IMR-90 (cell line): ENCODE measurements around the gene CLDN10. TPM values are rescaled to one million over a fixed set of nuclear protein-coding genes. Genes with fewer than 3 reads are reported as not detected.

Experiments
- ATAC-seq: fragments of 200-7000 bp; cut with Tn5 transposase; 2 replicates; pipeline ENCODE4 v1.9.1; 2020; ENCODE audit warnings: low read depth, mild to moderate bottlenecking, moderate library complexity
- BruUV-seq: library from RNA; stranded (reverse); fragments of 400-500 nt; replicated peaks from 2 replicates; lab custom pipeline; 2021; lab: Mats Ljungman, UMichigan
- CTCF ChIA-PET: fragments of 300-600 bp; formaldehyde crosslinking; extraction: SDS; loops from one replicate; lab custom pipeline; 2021; ENCODE audit warnings: antibody characterized with exemption; lab: Yijun Ruan, JAX
- POLR2A ChIA-PET: fragments of 300-600 bp; sonication (Branson Sonifier 250); formaldehyde crosslinking; loops from one replicate; lab custom pipeline; 2022; ENCODE audit warnings: antibody characterized with exemption; ENCODE audit not compliant: unreplicated experiment; lab: Charles Lee
- DNase-seq: peaks from one replicate; pipeline ENCODE4 v3.0.0; 2013
- H2AFZ ChIP-seq: replicated peaks from 2 replicates; pipeline ENCODE3; 2013; ENCODE audit warnings: low read length, mild to moderate bottlenecking; ENCODE audit not compliant: poor library complexity
- H2AK5ac ChIP-seq: 2 replicates; pipeline ENCODE4 v1.6.1; 2013; ENCODE audit warnings: low read depth, low read length, inconsistent platforms
- H2AK9ac ChIP-seq: replicated peaks from 2 replicates; pipeline ENCODE3; 2013; ENCODE audit warnings: mild to moderate bottlenecking, low read depth, low read length, moderate library complexity; ENCODE audit not compliant: poor library complexity
- H2BK120ac ChIP-seq: 2 replicates; pipeline ENCODE4 v1.6.1; 2013; ENCODE audit warnings: low read depth, low read length, inconsistent platforms
- H2BK15ac ChIP-seq: 3 replicates; pipeline ENCODE4 v1.6.1; 2013; ENCODE audit warnings: low read depth, low read length, inconsistent platforms
- H2BK20ac ChIP-seq: 2 replicates; pipeline ENCODE4 v1.6.1; 2013; ENCODE audit warnings: low read depth, mild to moderate bottlenecking, inconsistent platforms, low read length, moderate library complexity
- H2BK5ac ChIP-seq: 2 replicates; pipeline ENCODE4 v1.6.1; 2013; ENCODE audit warnings: mild to moderate bottlenecking, low read depth, low read length, inconsistent platforms; ENCODE audit not compliant: poor library complexity, severe bottlenecking
- H3K14ac ChIP-seq: replicated peaks from 2 replicates; pipeline ENCODE4 v1.6.1; 2013; ENCODE audit warnings: low read depth, low read length, inconsistent platforms
- H3K18ac ChIP-seq: 2 replicates; pipeline ENCODE4 v1.6.1; 2013; ENCODE audit warnings: low read depth, low read length, control low read depth
- H3K23ac ChIP-seq: 2 replicates; pipeline ENCODE4 v1.6.1; 2013; ENCODE audit warnings: low read depth, low read length, inconsistent platforms
- H3K27ac ChIP-seq: 2 replicates; pipeline ENCODE4 v1.5.1; 2013; ENCODE audit warnings: mild to moderate bottlenecking, control low read depth, low read length; ENCODE audit not compliant: insufficient read depth
- H3K27me3 ChIP-seq: 2 replicates; pipeline ENCODE4 v1.6.1; 2013; ENCODE audit warnings: low read length; ENCODE audit not compliant: control insufficient read depth, insufficient read depth
- H3K36me3 ChIP-seq: 2 replicates; pipeline ENCODE4 v1.6.1; 2013; ENCODE audit warnings: low read length, mixed read lengths; ENCODE audit not compliant: control insufficient read depth, insufficient read depth
- H3K4ac ChIP-seq: 2 replicates; pipeline ENCODE4 v1.6.1; 2013; ENCODE audit warnings: low read depth, low read length, inconsistent platforms
- H3K4me1 ChIP-seq: 2 replicates; pipeline ENCODE4 v1.6.1; 2013; ENCODE audit warnings: low read length, mixed read lengths; ENCODE audit not compliant: control insufficient read depth, insufficient read depth
- H3K4me2 ChIP-seq: 2 replicates; pipeline ENCODE4 v1.6.1; 2013; ENCODE audit warnings: low read depth, mild to moderate bottlenecking, control low read depth, low read length, moderate library complexity
- H3K4me3 ChIP-seq: 2 replicates; pipeline ENCODE4 v1.5.1; 2013; ENCODE audit warnings: low read depth, mild to moderate bottlenecking, control low read depth, low read length, moderate library complexity; ENCODE audit not compliant: insufficient read depth
- H3K56ac ChIP-seq: 2 replicates; pipeline ENCODE4 v1.6.1; 2013; ENCODE audit warnings: low read length, inconsistent platforms; ENCODE audit not compliant: insufficient read depth; ENCODE audit errors: extremely low read depth
- H3K79me1 ChIP-seq, 2 experiments: 2 replicates each; pipeline ENCODE4 v1.6.1; 2013; ENCODE audit warnings: low read length in 2 of 2, inconsistent platforms in 1 of 2, low read depth in 1 of 2
- H3K9ac ChIP-seq: 2 replicates; pipeline ENCODE4 v1.6.1; 2013; ENCODE audit warnings: low read depth, low read length, control low read depth
- H3K9me1 ChIP-seq: 2 replicates; pipeline ENCODE4 v1.6.1; 2013; ENCODE audit warnings: low read length, inconsistent platforms; ENCODE audit not compliant: insufficient read depth
- H3K9me3 ChIP-seq: 2 replicates; pipeline ENCODE4 v1.6.1; 2013; ENCODE audit warnings: low read length; ENCODE audit not compliant: control insufficient read depth, insufficient read depth
- H4K20me1 ChIP-seq: 2 replicates; pipeline ENCODE4 v1.6.1; 2013; ENCODE audit warnings: low read length, inconsistent platforms; ENCODE audit not compliant: insufficient read depth
- H4K5ac ChIP-seq: 2 replicates; pipeline ENCODE4 v1.6.1; 2013; ENCODE audit warnings: mild to moderate bottlenecking, low read depth, low read length, control low read depth
- H4K8ac ChIP-seq, 2 experiments: 2 replicates each; pipeline ENCODE4 v1.6.1; 2013; ENCODE audit warnings: low read depth in 2 of 2, low read length in 2 of 2, control low read depth in 1 of 2, inconsistent platforms in 1 of 2
- H4K91ac ChIP-seq: 2 replicates; pipeline ENCODE4 v1.6.1; 2013; ENCODE audit warnings: low read depth, low read length, inconsistent platforms; ENCODE audit not compliant: insufficient read depth
- BHLHE40 ChIP-seq: fragments of 150-350 bp; IDR thresholded peaks from 2 replicates; pipeline ENCODE4 v1.6.1; 2016; ENCODE audit warnings: mild to moderate bottlenecking, low read depth, low read length
- CEBPB ChIP-seq: IDR thresholded peaks from 2 replicates; pipeline ENCODE4 v1.6.1; 2012; ENCODE audit warnings: low read depth, low read length, improper control_type of control experiment
- CHD1 ChIP-seq: IDR thresholded peaks from 2 replicates; pipeline ENCODE4 v1.6.1; 2012; ENCODE audit warnings: low read depth, low read length, improper control_type of control experiment
- ELK1 ChIP-seq: fragments of 150-350 bp; IDR thresholded peaks from 2 replicates; pipeline ENCODE4 v1.6.1; 2016; ENCODE audit warnings: low read depth, mild to moderate bottlenecking, low read length, moderate library complexity, borderline replicate concordance
- FOS ChIP-seq: fragments of 150-350 bp; IDR thresholded peaks from 2 replicates; pipeline ENCODE4 v1.6.1; 2016; ENCODE audit warnings: low read depth, low read length
- MAFK ChIP-seq: IDR thresholded peaks from 2 replicates; pipeline ENCODE4 v1.6.1; 2012; ENCODE audit warnings: low read depth, low read length, improper control_type of control experiment
- MAZ ChIP-seq: IDR thresholded peaks from 2 replicates; pipeline ENCODE4 v1.6.1; 2012; ENCODE audit warnings: low read depth, mild to moderate bottlenecking, low read length, improper control_type of control experiment, moderate library complexity, borderline replicate concordance
- MXI1 ChIP-seq: IDR thresholded peaks from 2 replicates; pipeline ENCODE4 v1.6.1; 2012; ENCODE audit warnings: low read depth, mild to moderate bottlenecking, low read length, moderate library complexity, borderline replicate concordance
- NFE2L2 ChIP-seq: fragments of 150-350 bp; IDR thresholded peaks from 2 replicates; pipeline ENCODE4 v1.6.1; 2016; ENCODE audit warnings: low read depth, mild to moderate bottlenecking, low read length
- POLR2A ChIP-seq: IDR thresholded peaks from 2 replicates; pipeline ENCODE4 v1.6.1; 2012; ENCODE audit warnings: mild to moderate bottlenecking, low read depth, low read length
- RAD21 ChIP-seq: IDR thresholded peaks from 2 replicates; pipeline ENCODE4 v1.6.1; 2012; ENCODE audit warnings: low read length, improper control_type of control experiment
- RCOR1 ChIP-seq: IDR thresholded peaks from 2 replicates; pipeline ENCODE4 v1.6.1; 2012; ENCODE audit warnings: mild to moderate bottlenecking, low read length, improper control_type of control experiment; ENCODE audit not compliant: insufficient replicate concordance
- RFX5 ChIP-seq: IDR thresholded peaks from 2 replicates; pipeline ENCODE4 v1.8.0; 2012; ENCODE audit warnings: low read depth, mild to moderate bottlenecking, low read length, moderate library complexity
- SMC3 ChIP-seq: fragments of 150-350 bp; IDR thresholded peaks from 2 replicates; pipeline ENCODE4 v1.6.1; 2016; ENCODE audit warnings: low read depth, mild to moderate bottlenecking, antibody characterized with exemption, low read length, moderate library complexity
- USF2 ChIP-seq: fragments of 150-350 bp; IDR thresholded peaks from 2 replicates; pipeline ENCODE4 v1.6.1; 2017; ENCODE audit warnings: mild to moderate bottlenecking, antibody characterized with exemption, low read length, low read depth
- dilution Hi-C: fragments of 300-500 bp; cut with HindIII; formaldehyde crosslinking; loops from one replicate; pipeline ENCODE4 v1.14.3; 2018; ENCODE audit warnings: low sequenced_read_pairs; ENCODE audit not compliant: unreplicated experiment
- in situ Hi-C: fragments of 300-500 bp; cut with MboI; formaldehyde crosslinking; loops from 3 replicates; pipeline ENCODE4 v1.14.3; 2019; ENCODE audit warnings: low sequenced_read_pairs, inconsistent platforms, mixed read lengths
- intact Hi-C: fragments of 100-400 bp; cut with micrococcal nuclease; formaldehyde crosslinking; loops from 2 replicates; pipeline ENCODE4 v1.10.0; 2022
- polyA plus RNA-seq, 3 experiments: library from polyadenylated mRNA; depleted of rRNA; stranded (reverse); fragments of >200 nt; gene quantifications; 2 replicates each; pipeline ENCODE4 v1.2.3, GENCODE V29; 2012; ENCODE audit warnings: low replicate concordance in 1 of 3
- total RNA-seq: library from RNA; depleted of rRNA; stranded (reverse); fragments of >200 nt; gene quantifications from 2 replicates; pipeline ENCODE4 v1.2.3, GENCODE V29; 2012
- TF ChIP-seq, protein P1 (sequence below): conservative IDR thresholded peaks from 2 replicates; pipeline ENCODE4 v1.5.1; 2012; ENCODE audit warnings: mild to moderate bottlenecking, low read depth, low read length, improper control_type of control experiment

CLDN10 gene
- total and polyA plus RNA-seq, 2 of the 4 experiments (the other 2 are of a cell fraction) = not detected

- CTCF ChIA-PET = no interaction called here
- Histone ChIP-seq H2BK5ac (no peak overlapping the region), H3K23ac (no peak overlapping the region), H3K79me1 (peaks cover 4 to 6% of the 10 kb centered on the region in 2 experiments; a peak in 3 of 4 replicates), H3K14ac (no peak overlapping the region), H4K8ac (no peak overlapping the region), H3K9me1 (peaks cover 3% of the 10 kb centered on the region; the same call in 1 of the 2 replicates), H3K4ac (no peak overlapping the region), H3K27me3 (no peaks in the 10 kb centered on the region), H2AK9ac (no peak overlapping the region), H3K4me3 (no peak overlapping the region), H3K36me3 (peaks cover 44% of the 10 kb centered on the region), H2BK120ac (no peak overlapping the region), H3K9ac (no peak overlapping the region), H3K4me1 (peaks cover 2% of the 10 kb centered on the region; the same call in 1 of the 2 replicates), H3K18ac (no peak overlapping the region), H4K91ac (no peak overlapping the region), H2AFZ (no peak overlapping the region), H4K5ac (no peak overlapping the region), H3K56ac (no peak overlapping the region), H2BK20ac (no peak overlapping the region), H2BK15ac (no peak overlapping the region), H2AK5ac (no peak overlapping the region), H3K9me3 (no peaks in the 10 kb centered on the region; the same call in 1 of the 2 replicates), H3K4me2 (no peak overlapping the region), H4K20me1 (peaks cover 6% of the 10 kb centered on the region), H3K27ac (no peak overlapping the region)
- no peak for DNase-seq
- no peak for ATAC-seq
- BruUV-seq = no TSS peak
- intact Hi-C loops (no loop called here), in situ Hi-C loops (no loop called here), dilution Hi-C loops (no loop called here)
- TF ChIP-seq MAFK (no peak), FOS (no peak), RFX5 (no peak), NFE2L2 (no peak), ELK1 (no peak), SMC3 (no peak), POLR2A (no peak), RCOR1 (no peak), USF2 (no peak), BHLHE40 (no peak), MXI1 (no peak), MAZ (no peak), CEBPB (no peak), CHD1 (no peak), RAD21 (no peak)
- TF ChIP-seq, protein P1, sequence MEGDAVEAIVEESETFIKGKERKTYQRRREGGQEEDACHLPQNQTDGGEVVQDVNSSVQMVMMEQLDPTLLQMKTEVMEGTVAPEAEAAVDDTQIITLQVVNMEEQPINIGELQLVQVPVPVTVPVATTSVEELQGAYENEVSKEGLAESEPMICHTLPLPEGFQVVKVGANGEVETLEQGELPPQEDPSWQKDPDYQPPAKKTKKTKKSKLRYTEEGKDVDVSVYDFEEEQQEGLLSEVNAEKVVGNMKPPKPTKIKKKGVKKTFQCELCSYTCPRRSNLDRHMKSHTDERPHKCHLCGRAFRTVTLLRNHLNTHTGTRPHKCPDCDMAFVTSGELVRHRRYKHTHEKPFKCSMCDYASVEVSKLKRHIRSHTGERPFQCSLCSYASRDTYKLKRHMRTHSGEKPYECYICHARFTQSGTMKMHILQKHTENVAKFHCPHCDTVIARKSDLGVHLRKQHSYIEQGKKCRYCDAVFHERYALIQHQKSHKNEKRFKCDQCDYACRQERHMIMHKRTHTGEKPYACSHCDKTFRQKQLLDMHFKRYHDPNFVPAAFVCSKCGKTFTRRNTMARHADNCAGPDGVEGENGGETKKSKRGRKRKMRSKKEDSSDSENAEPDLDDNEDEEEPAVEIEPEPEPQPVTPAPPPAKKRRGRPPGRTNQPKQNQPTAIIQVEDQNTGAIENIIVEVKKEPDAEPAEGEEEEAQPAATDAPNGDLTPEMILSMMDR = no peak
- POLR2A ChIA-PET = no interaction called here
Observed at GRCh38 chr13:95626768-95627167, 74.2 kb downstream of the CLDN10 start.
